GM13977 (cell line): Measurements from ENCODE around the gene FAM210A.

Experiments used
- DNase-seq: peaks from one replicate; pipeline ENCODE4 v3.0.0; 2012; ENCODE audit warnings: low spot score
- CTCF ChIP-seq: IDR thresholded peaks from 2 replicates; pipeline ENCODE4 v1.5.1; 2012; ENCODE audit warnings: mild to moderate bottlenecking, control low read depth; ENCODE audit not compliant: insufficient read depth; ENCODE audit errors: extremely low read depth, missing control alignments
- in situ Hi-C: fragments of 300-500 bp; cut with MboI; formaldehyde crosslinking; loops from one replicate; pipeline ENCODE4 v1.12.0; 2022; ENCODE audit warnings: low sequenced_read_pairs, low pct_unique_long_range_greater_than_20kb, mixed read lengths, inconsistent platforms; ENCODE audit not compliant: unreplicated experiment

FAM210A gene

GRCh38 chr18:13620818-13621445 lies 105.4 kb downstream of the FAM210A start:
- in situ Hi-C loops = no loop called here
- no peak for DNase-seq
- no peak for TF ChIP-seq CTCF

- DNase-seq = no peak
- in situ Hi-C loops = no loop called here
- TF ChIP-seq CTCF = no peak
These were observed 106.1 kb downstream of the FAM210A start for GRCh38 chr18:13620206-13620672.

- no peak for TF ChIP-seq CTCF
- DNase-seq = no peak
- in situ Hi-C loops = no loop called here
These were observed 106.7 kb downstream of the FAM210A start for GRCh38 chr18:13619505-13620205.

- DNase-seq = no peak
These were observed 107.5 kb downstream of the FAM210A start for GRCh38 chr18:13618760-13619438.

GRCh38 chr18:13617826-13618515 lies 108.4 kb downstream of the FAM210A start:
- in situ Hi-C loops = no loop called here
- no peak for TF ChIP-seq CTCF
- no peak for DNase-seq

More at GRCh38 chr18:13618760-13619438, 107.5 kb downstream of the FAM210A start:
- TF ChIP-seq CTCF = no peak
- in situ Hi-C loops = no loop called here

GRCh38 chr18:13616525-13617035 lies 109.8 kb downstream of the FAM210A start:
- no peak for DNase-seq
- in situ Hi-C loops = no loop called here
- no peak for TF ChIP-seq CTCF
